NCI-H1092 treated with DMSO at 0.1 percent for 48 hours (cell line): ENCODE data around the gene ARL13B.

ENCODE experiments used
- DNase-seq: peaks from one replicate; lab custom pipeline; 2025; lab: John Stamatoyannopoulos, UW

The ARL13B gene

GRCh38 chr3:94099311-94099710 lies 119.4 kb downstream of the ARL13B start:
- DNase-seq: no peak

GRCh38 chr3:94101860-94102259 lies 121.9 kb downstream of the ARL13B start:
- no peak for DNase-seq
